CD4-positive, alpha-beta T cell treated with Interleukin-6 for 4 hours (primary cell): ENCODE results near the gene NEO1.

Experiments
- DNase-seq: peaks from one replicate; pipeline ENCODE4 v3.0.0-alpha.2; 2020; ENCODE audit warnings: mixed read lengths

NEO1 gene

DNA sequence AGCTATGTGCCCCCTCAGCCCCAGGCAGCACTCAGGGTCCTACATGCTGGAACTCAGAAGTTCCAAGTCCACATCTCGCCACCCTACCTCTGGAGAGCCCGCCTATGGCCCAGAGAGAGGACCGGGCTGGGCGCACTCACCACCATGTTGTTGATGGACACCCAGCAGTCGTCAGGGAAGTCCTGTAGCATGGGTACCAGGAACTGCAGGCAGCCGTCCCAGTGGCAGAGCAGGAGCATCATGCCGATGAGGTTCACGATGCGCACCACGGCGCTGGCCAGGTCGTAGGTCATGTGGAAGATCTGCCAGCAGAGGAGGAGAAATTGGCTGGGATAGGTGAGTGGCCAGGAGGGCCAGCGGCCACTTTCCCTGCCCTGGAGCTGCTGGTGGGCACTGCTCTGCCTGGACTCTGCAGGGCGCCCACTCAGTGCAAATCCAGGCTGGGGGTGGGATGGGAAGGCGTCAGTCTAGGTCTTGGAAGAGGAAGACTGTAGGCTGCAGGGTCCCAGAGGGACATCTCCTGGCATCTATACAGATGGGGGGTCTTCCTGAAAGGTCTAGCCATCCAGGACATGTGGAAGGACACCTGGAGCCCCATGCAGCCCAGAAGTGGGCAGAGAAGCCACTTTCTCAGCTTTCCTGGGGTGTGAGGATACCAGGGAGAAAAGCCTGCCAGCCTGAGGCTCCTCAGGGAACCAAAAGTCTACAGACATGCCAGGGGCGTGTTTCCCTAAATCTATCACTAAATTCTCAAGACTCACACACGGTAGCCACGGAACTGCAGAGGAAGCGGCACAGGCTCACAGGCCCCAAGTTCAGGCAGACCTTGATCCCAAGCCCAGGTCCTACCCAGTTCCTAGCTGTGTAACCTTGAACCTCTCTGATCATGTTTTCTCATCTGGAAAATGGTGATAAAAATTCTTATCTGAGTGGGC is 280.0 kb downstream of the NEO1 start:
- DNase-seq, result no peak

DNA sequence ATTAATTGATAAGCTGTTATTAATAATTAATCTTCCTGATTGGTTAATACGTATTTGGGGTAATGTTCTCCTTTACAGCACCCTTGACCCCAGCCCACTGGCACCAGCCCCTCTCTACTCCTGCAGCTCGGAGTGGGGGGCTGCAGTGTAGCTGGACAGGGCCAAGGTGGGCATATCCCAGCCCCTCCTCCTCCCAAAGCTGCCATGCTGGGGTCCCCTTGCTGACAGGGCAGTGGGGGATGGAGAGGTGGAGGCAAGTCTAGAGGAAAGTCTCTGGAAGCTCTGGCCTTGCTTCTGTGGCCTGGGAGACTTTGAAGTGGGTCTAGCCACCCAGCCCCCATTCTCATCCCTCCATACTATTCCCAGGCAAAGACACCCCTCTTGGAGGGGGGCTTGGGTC is 280.7 kb downstream of the NEO1 start:
- DNase-seq, result no peak

DNA sequence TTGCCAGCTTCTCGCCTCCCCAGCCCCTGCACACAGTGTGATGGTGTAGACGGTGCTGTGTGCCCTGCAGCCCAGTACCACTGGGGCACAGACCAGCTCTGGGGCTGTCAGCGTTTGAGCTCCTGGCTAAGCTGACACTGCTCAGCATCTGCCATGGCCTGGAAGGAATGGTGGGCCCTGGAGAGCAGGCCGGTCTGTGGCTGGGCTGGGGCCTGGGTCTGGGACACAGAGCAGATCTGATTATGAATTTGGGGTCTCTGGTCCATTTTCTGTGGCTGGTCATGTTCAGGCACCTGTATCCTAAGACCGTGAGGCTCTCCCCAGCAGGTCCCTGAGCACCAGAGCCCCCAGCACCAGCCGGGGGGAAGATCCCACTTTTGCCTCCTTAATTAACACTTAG is 281.8 kb downstream of the NEO1 start:
- no peak for DNase-seq

DNA sequence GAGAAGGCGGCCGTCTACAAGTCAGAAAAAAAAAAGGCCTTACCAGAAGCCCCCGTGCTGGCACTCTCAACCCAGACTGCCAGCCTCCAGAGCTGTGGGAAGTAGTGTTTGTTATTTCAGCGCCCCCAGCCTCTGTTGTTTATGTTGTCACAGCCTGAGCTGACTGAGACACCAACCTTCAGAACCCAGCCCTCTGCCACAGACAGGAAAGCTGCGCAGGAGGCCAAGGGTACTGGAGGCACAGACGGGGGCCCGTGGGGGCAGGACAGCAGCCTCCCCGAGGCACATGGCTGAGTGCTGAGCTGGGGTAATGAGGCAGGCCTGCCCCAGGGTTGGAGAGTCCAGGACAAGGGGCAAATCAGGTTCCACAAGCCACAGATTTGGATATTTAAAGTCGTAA is 282.8 kb downstream of the NEO1 start:
- no peak for DNase-seq

DNA sequence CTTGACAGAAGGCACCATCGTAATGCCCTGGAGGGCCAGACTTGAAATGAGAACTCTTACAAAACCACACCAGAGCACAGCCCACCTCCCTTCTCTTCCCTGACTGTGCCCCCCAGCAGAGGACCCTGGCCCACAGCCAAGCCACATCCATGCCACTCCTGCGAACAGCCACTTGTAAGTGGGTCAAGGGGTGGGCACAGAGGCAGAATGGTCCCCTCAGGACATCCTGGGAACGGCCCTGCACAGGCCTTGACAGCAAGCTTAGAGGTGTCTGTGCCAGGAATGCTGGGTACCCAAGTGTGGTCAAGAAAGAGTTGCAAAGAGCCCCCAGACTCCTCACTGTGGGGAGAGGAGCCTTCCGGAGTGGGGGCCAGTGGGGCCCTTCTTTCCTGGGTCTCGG is 283.2 kb downstream of the NEO1 start:
- no peak for DNase-seq

DNA sequence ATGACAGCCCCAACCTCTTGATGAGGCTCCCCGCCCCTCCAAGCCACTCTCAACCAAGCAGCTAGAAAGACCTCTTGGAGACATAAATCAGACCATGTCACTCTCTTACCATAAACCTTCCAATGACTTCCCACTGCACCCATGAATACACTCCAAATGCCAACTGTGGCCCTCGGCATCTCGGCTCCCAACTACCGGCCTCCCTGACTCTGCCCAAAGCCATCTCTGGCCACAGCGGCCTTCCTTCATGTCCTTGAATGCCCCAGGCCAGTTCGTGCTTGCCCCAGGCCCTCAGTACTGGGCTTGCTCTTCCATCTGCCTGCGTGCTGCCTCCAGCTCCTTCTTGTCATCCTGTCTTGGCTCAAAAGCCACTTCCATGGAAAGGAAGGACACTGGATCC is 284.5 kb downstream of the NEO1 start:
- no peak for DNase-seq

DNA sequence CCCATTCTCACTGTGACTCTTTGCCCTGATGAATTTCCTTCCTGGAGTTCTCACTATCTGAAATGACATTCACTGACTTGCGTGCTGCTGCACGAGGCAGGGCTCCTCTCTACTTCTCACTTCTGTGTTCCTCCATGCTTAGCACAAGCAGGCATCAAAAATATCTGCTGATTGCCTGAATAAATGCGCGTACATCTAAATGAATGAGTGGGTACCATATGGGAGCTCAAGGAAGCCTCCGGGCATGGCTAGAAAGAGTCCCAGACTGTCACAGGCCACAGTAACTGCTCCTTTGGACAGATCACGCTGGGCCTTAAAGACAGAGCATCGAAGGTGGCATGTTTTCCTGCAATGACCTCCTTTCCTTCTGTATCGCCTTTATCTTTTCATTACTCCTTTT is 284.9 kb downstream of the NEO1 start:
- no peak for DNase-seq

DNA sequence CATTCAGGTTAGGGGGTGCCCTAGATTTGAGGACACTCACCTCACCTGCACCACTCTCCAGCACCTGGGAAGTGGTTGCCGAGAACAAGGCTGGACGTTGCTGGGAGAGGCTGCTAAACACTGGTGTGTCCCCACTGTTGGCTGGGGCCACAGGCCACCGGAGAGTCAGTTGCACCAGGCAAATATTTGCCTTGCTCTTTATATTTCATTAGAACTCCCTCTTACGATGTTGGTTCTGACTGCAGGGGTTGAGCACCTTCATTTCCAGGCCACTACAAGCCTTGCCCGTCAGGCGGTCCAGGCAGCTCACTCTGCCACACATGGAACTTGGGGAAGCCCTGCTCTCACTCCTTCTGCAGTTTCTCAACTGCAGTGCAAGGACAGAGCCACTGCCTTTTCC is 285.8 kb downstream of the NEO1 start:
- no peak for DNase-seq

DNA sequence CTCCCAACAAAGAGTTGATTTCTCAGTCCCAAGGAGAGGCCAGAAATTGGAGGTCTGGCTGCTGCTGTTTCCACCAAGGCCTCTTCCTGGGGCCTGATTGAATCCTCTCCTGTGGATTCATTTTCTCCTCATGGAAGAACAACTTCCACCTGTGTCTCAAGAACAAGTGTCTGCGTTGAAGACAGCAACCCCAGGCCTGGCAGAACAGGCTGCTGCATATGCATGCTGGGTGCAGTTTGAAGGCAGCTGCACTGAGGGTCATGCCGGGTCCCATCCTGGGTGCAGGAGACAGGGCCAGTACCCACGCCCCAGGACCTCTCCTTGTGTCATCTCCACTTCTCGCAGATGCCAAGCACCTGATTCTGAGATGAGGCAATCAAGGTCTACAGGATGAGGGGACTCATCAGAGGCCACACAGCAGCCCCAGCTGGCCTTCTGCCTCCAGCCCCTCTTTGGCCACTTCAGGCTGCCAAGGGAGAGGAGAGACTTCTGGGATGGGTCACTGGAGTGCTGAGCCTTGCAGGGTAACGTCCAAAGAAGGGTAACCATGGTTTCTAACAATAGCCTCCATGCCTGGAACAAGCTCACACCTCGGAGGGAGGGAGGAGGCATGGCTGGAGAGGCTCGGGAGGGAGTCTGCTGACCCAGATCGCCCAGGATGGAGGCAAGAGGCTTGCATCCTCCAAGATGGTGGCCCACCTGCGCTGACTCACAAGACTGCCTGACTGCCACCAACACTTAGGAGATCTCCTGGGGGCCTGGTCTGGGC is 286.5 kb downstream of the NEO1 start:
- DNase-seq, result no peak

DNA sequence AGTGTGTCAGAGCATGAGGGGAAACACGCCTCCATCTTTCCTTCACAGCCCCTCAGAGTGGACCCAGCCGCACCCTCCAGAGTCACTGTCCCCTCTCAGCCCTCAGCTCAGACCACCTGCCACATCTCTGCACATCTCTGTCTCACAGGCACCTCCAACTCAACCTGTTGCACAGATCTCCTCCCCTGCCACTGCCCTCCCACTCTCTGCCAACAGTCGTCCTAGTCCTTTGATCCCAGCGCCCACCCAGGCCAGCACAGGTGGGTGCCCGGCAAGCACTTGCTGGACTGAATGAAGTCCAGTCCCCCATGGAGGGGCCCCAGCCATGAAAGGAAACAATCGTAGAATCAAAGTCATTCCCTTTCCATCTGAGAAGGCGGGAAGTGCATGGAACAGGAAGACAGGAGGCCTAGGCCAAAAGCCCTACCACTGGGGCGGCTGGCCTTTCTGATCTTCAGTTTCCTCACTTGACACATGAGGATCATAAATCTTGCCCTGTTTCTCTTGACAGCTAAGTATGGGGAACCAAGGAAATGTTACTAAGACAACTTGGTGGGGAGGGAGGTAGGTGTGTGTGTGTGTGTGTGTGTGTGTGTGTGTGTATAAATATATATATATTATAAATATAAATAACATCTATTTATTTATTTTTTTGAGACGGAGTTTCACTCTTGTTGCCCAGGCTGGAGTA is 288.4 kb downstream of the NEO1 start:
- no peak for DNase-seq

DNA sequence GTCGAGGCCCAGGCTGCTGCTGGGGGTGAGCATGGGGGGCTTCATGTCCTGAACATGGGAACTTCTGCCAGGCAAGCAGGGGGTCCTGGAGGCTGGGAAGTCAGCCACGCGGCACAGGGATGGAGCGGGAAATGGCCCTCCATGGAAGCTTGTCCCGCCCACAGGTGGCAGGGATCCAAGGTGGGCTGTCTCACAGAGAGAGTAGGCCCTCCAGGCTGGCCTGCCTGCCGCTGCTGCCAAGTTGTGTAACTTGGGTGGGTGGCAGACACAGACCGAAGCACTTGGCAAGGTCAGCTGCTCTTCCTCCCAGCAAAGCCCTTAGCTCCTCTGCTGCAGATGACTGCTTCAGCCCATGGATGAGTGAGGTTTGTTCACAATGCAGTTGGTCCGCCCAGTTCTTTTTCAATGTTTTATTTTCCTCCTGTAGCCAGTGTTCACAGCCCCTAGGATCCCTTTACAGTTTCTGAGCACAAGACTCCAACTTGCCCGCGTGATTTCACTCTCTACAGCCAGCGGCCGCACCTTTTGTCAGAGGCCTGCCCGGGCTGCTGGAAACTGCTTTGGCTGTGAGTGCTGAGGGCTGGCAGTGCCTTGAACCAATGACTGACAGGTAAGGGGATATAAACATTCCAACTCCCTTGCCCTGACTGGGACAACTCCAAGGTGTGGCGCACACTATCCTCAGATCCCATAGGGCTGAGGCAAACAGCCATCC is 289.8 kb downstream of the NEO1 start:
- no peak for DNase-seq

DNA sequence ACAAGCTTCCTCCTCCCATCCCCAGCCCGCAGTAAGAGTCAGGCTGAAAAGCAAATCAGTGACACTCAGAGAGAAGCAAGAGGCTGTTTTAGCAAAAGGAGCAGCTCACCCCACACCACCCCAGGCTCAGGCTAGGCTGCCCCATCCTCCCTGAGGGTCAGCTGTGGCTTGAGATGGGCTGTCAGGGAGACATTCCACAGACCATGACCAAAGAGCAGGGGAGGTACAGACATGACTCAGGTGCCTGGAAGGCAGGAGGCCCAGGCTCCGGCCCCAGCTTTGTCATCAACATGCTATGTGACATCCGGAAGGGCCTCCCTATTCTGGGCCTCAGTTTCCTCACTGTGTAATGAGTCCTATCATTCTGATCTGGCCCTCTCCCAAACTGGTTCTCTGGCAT is 291.8 kb downstream of the NEO1 start:
- no peak for DNase-seq

DNA sequence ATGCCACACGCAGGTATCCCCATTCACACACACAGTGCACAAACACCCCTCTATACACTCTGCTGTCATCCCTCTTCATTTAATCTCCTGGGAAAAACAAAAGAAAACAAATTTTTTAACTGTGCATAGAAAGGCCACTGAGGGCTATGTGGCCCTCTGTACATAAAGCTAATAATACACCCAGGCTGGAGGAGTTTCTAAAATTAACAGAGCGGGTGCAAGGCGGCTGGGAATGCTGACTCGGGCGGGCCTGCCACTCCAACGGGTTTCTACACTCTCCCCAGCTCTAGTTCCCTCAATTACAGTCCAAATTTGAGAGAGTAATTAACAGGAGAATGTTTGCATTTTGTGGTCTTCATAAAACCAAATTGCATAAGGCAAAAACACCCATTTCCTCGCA is 293.4 kb downstream of the NEO1 start:
- DNase-seq, result no peak

DNA sequence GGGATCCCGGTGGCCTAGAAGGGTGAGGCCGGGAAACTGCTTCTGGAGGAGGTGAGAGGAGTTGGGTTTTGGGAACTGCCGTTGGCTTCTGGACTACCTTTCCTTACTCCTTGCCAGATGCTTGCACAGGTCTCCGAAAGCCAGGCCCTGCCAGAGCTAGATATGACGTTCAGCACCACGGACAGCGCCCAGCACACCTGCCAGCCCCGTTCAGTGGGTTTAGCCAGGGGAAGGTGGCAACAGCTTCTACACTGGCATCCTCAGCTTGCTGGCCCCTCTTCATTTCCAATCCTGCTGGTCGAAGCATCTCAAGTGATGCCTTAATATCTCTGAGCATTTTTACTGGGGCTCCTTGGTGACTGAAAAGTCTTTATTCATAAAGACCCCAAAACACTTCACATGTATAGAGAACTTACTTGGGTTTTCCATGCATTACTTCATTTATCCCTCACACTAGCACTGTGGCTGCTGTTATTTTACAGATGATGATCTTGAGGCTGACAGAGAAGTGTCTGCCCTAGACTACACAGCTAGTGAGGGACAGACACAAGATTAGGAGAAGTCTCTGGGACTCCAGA is 294.6 kb downstream of the NEO1 start:
- DNase-seq, result peak; percentile 63

DNA sequence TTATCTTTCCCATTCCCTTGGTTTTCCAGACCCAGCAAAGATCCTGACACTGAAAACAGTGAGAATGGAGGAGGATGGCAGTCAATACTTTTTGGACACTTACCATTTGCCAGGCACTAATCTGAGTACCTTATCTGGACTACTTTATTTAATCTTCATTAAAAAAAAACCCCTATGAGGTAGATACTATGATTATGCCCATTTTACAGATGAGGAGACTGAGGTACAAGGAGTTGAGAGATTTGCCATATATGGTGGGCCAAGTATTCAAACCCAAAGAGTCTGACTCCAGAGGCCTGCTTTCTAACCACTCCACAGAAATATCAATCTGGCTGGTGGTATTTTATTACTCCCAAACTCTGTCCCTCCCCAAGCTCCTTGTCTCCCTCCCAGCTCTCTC is 296.9 kb downstream of the NEO1 start:
- DNase-seq, result no peak

DNA sequence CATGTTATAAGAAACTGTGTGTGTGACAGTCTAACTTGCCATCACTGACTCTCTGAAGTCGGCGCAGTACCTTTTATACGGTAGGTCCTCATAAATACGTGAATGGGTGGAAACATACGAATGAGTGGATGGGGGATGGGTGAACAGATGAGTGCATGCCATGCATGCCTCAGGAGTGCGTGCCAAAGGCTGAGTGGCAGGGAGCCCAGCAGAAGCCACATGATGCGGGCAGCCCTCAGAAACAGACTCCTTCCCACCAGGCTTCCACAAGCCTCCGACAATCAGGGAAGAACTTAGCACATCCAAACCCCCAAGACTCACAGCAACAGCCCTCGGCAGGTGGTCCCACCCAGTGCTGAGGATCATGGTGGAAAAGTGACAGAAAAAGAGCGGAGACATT is 299.8 kb downstream of the NEO1 start:
- DNase-seq, result no peak

DNA sequence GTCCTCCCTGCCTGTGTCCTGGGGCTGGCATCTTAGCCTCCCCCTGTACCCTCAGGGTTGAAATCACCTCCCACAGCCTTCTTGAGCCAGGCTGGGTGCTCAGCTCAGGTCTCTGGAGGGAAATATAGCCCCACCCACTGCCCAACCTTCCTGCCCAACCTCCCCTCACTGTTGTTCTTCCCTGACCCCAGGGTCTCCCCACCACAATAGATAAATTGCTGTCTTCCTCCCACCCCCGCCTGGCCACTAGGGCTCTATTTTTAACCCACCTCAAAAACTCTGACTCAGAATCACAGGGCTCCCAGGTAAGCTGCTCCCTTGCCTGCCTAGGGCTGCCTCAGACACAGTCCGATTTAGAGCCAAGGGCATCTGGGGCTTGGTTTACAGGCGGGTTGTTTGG is 301.5 kb downstream of the NEO1 start:
- no peak for DNase-seq

DNA sequence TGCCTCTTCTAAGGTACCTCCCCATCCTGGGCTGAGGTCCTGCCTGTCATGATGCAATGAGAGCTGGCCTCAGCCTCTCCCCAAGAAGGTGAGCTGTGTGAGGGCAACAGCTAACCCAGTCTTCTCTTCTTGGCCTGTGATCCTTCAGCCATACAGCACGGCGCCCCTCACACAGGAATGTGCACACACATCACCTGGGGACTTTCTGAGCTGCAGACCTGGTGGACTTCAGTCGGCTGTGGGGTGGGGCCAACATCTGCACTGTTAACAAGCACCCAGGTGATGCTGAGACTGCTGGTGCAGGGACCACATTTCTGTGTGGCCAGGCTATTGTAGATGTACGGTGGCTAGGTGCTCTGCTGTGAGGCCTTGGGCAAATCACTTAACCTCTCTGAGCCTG is 302.0 kb downstream of the NEO1 start:
- no peak for DNase-seq
